HG03280 (cell line): Measurements from ENCODE around the gene BTBD17.

ENCODE experiments used
- ATAC-seq: cut with Tn5 transposase; IDR thresholded peaks from one replicate; pipeline ENCODE4 v1.9.1; 2021; ENCODE audit warnings: mild to moderate bottlenecking, moderate library complexity; ENCODE audit not compliant: unreplicated experiment

The BTBD17 gene

GRCh38 chr17:74339537-74340195 lies 22.0 kb downstream of the BTBD17 start:
- no peak for ATAC-seq

GRCh38 chr17:74337834-74338500 lies 23.7 kb downstream of the BTBD17 start:
- no peak for ATAC-seq

GRCh38 chr17:74336307-74336706 lies 25.4 kb downstream of the BTBD17 start:
- ATAC-seq: no peak

- no peak for ATAC-seq
These were observed 26.1 kb downstream of the BTBD17 start for GRCh38 chr17:74335529-74336062.

- no peak for ATAC-seq
These were observed 27.2 kb downstream of the BTBD17 start for GRCh38 chr17:74334393-74335039.

GRCh38 chr17:74332763-74333283 lies 28.8 kb downstream of the BTBD17 start:
- no peak for ATAC-seq

GRCh38 chr17:74332017-74332650 lies 29.5 kb downstream of the BTBD17 start:
- ATAC-seq: no peak

- ATAC-seq: no peak
These were observed 31.2 kb downstream of the BTBD17 start for GRCh38 chr17:74330446-74330845.

GRCh38 chr17:74329378-74329777 lies 32.3 kb downstream of the BTBD17 start:
- ATAC-seq: no peak

GRCh38 chr17:74328487-74328886 lies 33.2 kb downstream of the BTBD17 start:
- ATAC-seq: no peak

- no peak for ATAC-seq
These were observed 35.2 kb downstream of the BTBD17 start for GRCh38 chr17:74326506-74326905.

GRCh38 chr17:74325743-74326379 lies 35.8 kb downstream of the BTBD17 start, which contains the start of gene KIF19:
Gene KIF19 (plus strand): TSS chr17:74326226. CDS start chr17:74326350, 124 bp downstream.
- ATAC-seq: no peak

- ATAC-seq: no peak
These were observed 36.3 kb downstream of the BTBD17 start for GRCh38 chr17:74325376-74325742.

- no peak for ATAC-seq
These were observed 37.1 kb downstream of the BTBD17 start for GRCh38 chr17:74324521-74324920.

- no peak for ATAC-seq
These were observed 43.3 kb downstream of the BTBD17 start for GRCh38 chr17:74318391-74318790.

- no peak for ATAC-seq
These were observed 44.6 kb downstream of the BTBD17 start for GRCh38 chr17:74317071-74317470.

- no peak for ATAC-seq
These were observed 45.4 kb downstream of the BTBD17 start for GRCh38 chr17:74316220-74316619.

GRCh38 chr17:74314877-74315276 lies 46.8 kb downstream of the BTBD17 start:
- no peak for ATAC-seq

GRCh38 chr17:74309902-74310301 lies 51.8 kb downstream of the BTBD17 start:
- ATAC-seq: no peak

- ATAC-seq: no peak
These were observed 53.5 kb downstream of the BTBD17 start for GRCh38 chr17:74307984-74308773.
